ENCODE data around the gene OSBPL10.

GRCh38 chr3:31909455-31909854, 71.6 kb downstream of the OSBPL10 start:
- TF ChIP-seq CTCF (conservative IDR thresholded peaks at IDR 0.05; ENCODE audit: low read length) (no peak), EZH2phosphoT487 (IDR thresholded peaks at IDR 0.05; ENCODE audit: borderline replicate concordance, low read depth, low read length) (no peak)
